ENCODE data around the gene ULK1. TPM values are rescaled to one million over a fixed set of nuclear protein-coding genes. Genes with fewer than 3 reads are reported as not detected.

The ULK1 gene
- total and polyA plus RNA-seq, 4 donors, result 15.4 to 32.8 (median 22.8) TPM

DNA sequence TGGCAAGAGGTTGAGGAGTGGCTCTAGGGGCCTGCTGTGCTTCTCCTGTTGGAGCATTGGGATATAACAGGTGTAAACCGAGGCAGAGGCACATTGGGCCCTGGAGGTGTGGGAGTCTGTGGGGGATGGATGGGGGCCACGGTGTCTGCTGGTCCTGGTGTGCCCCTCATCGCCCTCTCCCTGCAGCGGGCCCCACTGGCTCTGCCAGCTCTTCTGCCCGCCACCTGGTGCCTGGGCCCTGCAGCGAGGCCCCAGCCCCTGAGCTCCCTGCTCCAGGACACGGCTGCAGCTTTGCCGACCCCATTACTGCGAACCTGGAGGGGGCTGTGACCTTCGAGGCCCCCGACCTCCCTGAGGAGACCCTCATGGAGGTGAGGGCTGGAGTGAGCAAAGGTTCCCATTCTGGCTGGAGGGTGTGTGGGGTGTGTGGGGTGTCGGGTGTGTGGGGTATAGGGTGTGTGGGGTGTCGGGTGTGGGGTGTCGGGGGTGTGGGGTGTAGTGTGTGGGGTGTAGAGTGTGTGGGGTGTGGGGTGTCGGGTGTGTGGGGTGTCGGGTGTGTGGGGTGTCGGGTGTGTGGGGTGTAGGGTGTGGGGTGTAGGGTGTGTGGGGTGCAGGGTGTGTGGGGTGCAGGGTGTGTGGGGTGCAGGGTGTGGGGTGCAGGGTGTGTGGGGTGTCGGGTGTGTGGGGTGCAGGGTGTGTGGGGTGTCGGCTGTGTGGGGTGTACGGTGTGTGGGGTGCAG lies 24.1 kb downstream of the ULK1 start:
- 93 to 98% methylated on average over 17 to 20 of the region's 20 CpGs for WGBS, 2 donors
- H3K27me3 ChIP-seq (ENCODE audit: control insufficient read depth in 3 of 3, insufficient read depth in 3 of 3, low read length in 2 of 3), result no peaks in the 10 kb centered on the region
- no peak overlapping the region for H3K9ac ChIP-seq (ENCODE audit: insufficient read depth in 1 of 2, low read length in 2 of 2)
- H3K4me1 ChIP-seq (ENCODE audit: control insufficient read depth in 5 of 5, insufficient read depth in 5 of 5, low read length in 5 of 5), result no peaks in the 10 kb centered on the region
- H3K9me3 ChIP-seq (ENCODE audit: control insufficient read depth in 4 of 4, insufficient read depth in 3 of 4, low read length in 3 of 4), result no peaks in the 10 kb centered on the region
- TF ChIP-seq, protein P1, sequence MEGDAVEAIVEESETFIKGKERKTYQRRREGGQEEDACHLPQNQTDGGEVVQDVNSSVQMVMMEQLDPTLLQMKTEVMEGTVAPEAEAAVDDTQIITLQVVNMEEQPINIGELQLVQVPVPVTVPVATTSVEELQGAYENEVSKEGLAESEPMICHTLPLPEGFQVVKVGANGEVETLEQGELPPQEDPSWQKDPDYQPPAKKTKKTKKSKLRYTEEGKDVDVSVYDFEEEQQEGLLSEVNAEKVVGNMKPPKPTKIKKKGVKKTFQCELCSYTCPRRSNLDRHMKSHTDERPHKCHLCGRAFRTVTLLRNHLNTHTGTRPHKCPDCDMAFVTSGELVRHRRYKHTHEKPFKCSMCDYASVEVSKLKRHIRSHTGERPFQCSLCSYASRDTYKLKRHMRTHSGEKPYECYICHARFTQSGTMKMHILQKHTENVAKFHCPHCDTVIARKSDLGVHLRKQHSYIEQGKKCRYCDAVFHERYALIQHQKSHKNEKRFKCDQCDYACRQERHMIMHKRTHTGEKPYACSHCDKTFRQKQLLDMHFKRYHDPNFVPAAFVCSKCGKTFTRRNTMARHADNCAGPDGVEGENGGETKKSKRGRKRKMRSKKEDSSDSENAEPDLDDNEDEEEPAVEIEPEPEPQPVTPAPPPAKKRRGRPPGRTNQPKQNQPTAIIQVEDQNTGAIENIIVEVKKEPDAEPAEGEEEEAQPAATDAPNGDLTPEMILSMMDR (IDR thresholded peaks at IDR 0.05; ENCODE audit: control extremely low read depth, extremely low read depth), result no peak
- no peak overlapping the region for H3K27ac ChIP-seq (ENCODE audit: low read depth in 1 of 2, low read length in 1 of 2)
- H3K36me3 ChIP-seq (ENCODE audit: control insufficient read depth in 4 of 4, insufficient read depth in 4 of 4, low read length in 4 of 4), result peaks cover 7 to 77% (median 18%) of the 10 kb centered on the region in 4 donors
- no peak overlapping the region for H3K4me3 ChIP-seq
- no peak for DNase-seq
- no peak for ATAC-seq (ENCODE audit: insufficient read depth, low FRiP score)

DNA sequence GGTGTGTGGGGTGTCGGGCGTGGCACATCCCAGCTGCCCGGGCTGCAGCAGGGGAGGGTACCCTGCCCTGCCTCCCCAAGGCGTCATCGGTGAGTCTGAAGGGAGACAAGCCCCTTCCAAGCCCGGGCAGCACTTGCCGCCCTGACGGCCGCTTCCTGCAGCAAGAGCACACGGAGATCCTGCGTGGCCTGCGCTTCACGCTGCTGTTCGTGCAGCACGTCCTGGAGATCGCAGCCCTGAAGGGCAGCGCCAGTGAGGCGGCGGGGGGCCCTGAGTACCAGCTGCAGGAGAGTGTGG lies 24.6 kb downstream of the ULK1 start:
- Histone ChIP-seq H3K27me3 (ENCODE audit: control insufficient read depth in 3 of 3, insufficient read depth in 3 of 3, low read length in 2 of 3) (no peaks in the 10 kb centered on the region), H3K9ac (ENCODE audit: insufficient read depth in 1 of 2, low read length in 2 of 2) (no peak overlapping the region), H3K4me1 (ENCODE audit: control insufficient read depth in 5 of 5, insufficient read depth in 5 of 5, low read length in 5 of 5) (no peaks in the 10 kb centered on the region), H3K36me3 (ENCODE audit: control insufficient read depth in 4 of 4, insufficient read depth in 4 of 4, low read length in 4 of 4) (peaks cover 5 to 73% (median 18%) of the 10 kb centered on the region in 4 donors), H3K9me3 (ENCODE audit: control insufficient read depth in 4 of 4, insufficient read depth in 3 of 4, low read length in 3 of 4) (no peaks in the 10 kb centered on the region), H3K4me3 (no peak overlapping the region), H3K27ac (ENCODE audit: low read depth in 1 of 2, low read length in 1 of 2) (no peak overlapping the region)
- DNase-seq, result no peak
- TF ChIP-seq, protein P1 (IDR thresholded peaks at IDR 0.05; ENCODE audit: control extremely low read depth, extremely low read depth), result no peak
- no peak for ATAC-seq (ENCODE audit: insufficient read depth, low FRiP score)
- WGBS, 2 donors, result 94 to 97% methylated on average over 16 to 19 of the region's 19 CpGs

DNA sequence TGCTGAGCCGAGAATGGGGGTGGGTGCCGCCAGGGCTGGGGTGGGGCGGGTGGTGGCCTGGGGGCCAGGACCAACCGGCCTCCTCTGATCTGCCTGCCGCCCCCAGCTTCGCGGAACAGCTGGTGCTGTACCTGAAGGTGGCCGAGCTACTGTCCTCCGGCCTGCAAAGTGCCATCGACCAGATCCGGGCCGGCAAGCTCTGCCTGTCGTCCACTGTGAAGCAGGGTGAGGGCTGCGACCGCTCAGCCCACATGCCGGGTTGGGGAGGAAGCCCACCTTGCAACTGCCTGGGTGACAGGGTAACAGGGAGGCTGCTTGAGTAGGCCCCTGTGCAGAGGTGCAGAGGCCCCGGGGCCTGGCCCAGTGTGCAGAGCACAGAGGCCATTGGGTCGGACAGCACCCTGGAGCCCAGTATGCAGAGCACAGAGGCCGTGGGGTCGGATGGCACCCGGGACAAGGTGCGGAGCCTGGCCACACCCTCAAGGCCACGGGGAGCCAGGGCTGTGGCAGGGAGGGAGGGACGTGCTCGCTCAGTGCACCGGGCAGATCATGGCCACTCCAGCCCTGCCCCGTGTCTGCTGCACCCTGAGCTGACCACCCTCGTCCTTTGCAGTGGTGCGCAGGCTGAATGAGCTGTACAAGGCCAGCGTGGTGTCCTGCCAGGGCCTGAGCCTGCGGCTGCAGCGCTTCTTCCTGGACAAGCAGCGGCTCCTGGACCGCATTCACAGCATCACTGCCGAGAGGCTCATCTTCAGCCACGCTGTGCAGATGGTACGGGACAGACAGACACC lies 25.1 kb downstream of the ULK1 start:
- 95 to 96% methylated on average over 36 to 37 of the region's 37 CpGs for whole genome bisulfite sequencing, 2 donors
- Histone ChIP-seq H3K36me3 (ENCODE audit: control insufficient read depth in 4 of 4, insufficient read depth in 4 of 4, low read length in 4 of 4) (peaks cover 0 to 71% (median 16%) of the 10 kb centered on the region in 4 donors), H3K27me3 (ENCODE audit: control insufficient read depth in 3 of 3, insufficient read depth in 3 of 3, low read length in 2 of 3) (no peaks in the 10 kb centered on the region), H3K4me3 (no peak overlapping the region), H3K4me1 (ENCODE audit: control insufficient read depth in 5 of 5, insufficient read depth in 5 of 5, low read length in 5 of 5) (no peaks in the 10 kb centered on the region), H3K9ac (ENCODE audit: insufficient read depth in 1 of 2, low read length in 2 of 2) (no peak overlapping the region), H3K27ac (ENCODE audit: low read depth in 1 of 2, low read length in 1 of 2) (no peak overlapping the region), H3K9me3 (ENCODE audit: control insufficient read depth in 4 of 4, insufficient read depth in 3 of 4, low read length in 3 of 4) (no peaks in the 10 kb centered on the region)
- TF ChIP-seq, protein P1 (IDR thresholded peaks at IDR 0.05; ENCODE audit: control extremely low read depth, extremely low read depth), result no peak
- DNase-seq (no peak), ATAC-seq (ENCODE audit: insufficient read depth, low FRiP score) (no peak)
